DOHH2 (cell line): ENCODE measurements around the gene CLIC4.

Experiments used
- H3F3A ChIP-seq: fragments of 200-600 bp; sonication (generic), shearing (Covaris generic); 2 replicates; pipeline ENCODE4 v1.6.0; 2016; ENCODE audit warnings: antibody characterized with exemption, mild to moderate bottlenecking; ENCODE audit not compliant: control insufficient read depth, insufficient read depth
- H3K27ac ChIP-seq: fragments of 200-600 bp; sonication (generic); 2 replicates; pipeline ENCODE4 v1.5.1; 2014; ENCODE audit warnings: low read depth, mild to moderate bottlenecking, low read length, moderate library complexity
- H3K27me3 ChIP-seq: fragments of 200-600 bp; sonication (generic); 2 replicates; pipeline ENCODE4 v1.6.1; 2014; ENCODE audit warnings: mild to moderate bottlenecking, low read length, mixed read lengths; ENCODE audit not compliant: control insufficient read depth
- H3K36me3 ChIP-seq: fragments of 200-600 bp; sonication (generic); 2 replicates; pipeline ENCODE4 v1.6.1; 2014; ENCODE audit warnings: mild to moderate bottlenecking, low read length, moderate library complexity, mixed read lengths; ENCODE audit not compliant: control insufficient read depth
- H3K4me1 ChIP-seq: fragments of 200-600 bp; sonication (generic); 2 replicates; pipeline ENCODE4 v1.6.1; 2014; ENCODE audit warnings: mild to moderate bottlenecking, low read length, mixed read lengths; ENCODE audit not compliant: control insufficient read depth
- H3K4me2 ChIP-seq: fragments of 200-600 bp; sonication (generic); 2 replicates; pipeline ENCODE4 v1.6.0; 2014; ENCODE audit warnings: mild to moderate bottlenecking, low read length, moderate library complexity
- H3K4me3 ChIP-seq: fragments of 200-600 bp; sonication (generic); 2 replicates; pipeline ENCODE4 v1.5.1; 2014; ENCODE audit warnings: mild to moderate bottlenecking, low read length, mixed read lengths
- H3K79me2 ChIP-seq: fragments of 200-600 bp; sonication (generic); 2 replicates; pipeline ENCODE4 v1.6.1; 2014; ENCODE audit warnings: mild to moderate bottlenecking, low read length, mixed read lengths; ENCODE audit not compliant: control insufficient read depth
- H3K9me2 ChIP-seq: fragments of 200-600 bp; sonication (generic); replicated peaks from 2 replicates; pipeline ENCODE4 v1.6.1; 2014; ENCODE audit warnings: mild to moderate bottlenecking, low read length, mixed read lengths; ENCODE audit not compliant: control insufficient read depth
- H3K9me3 ChIP-seq: fragments of 200-600 bp; sonication (generic); 2 replicates; pipeline ENCODE4 v1.6.1; 2014; ENCODE audit warnings: antibody characterized with exemption, low read length, mixed read lengths; ENCODE audit not compliant: control insufficient read depth, insufficient read depth
- H4K20me1 ChIP-seq: fragments of 200-600 bp; sonication (generic); 2 replicates; pipeline ENCODE4 v1.6.0; 2014; ENCODE audit warnings: low read depth, mild to moderate bottlenecking, antibody characterized with exemption, low read length, moderate library complexity; ENCODE audit not compliant: control insufficient read depth, insufficient read depth
- EZH2phosphoT487 ChIP-seq: fragments of 200-600 bp; sonication (generic); IDR thresholded peaks from 2 replicates; pipeline ENCODE4 v1.6.1; 2017; ENCODE audit warnings: borderline replicate concordance, mild to moderate bottlenecking, antibody characterized with exemption, low read length, moderate library complexity, mixed read lengths
- TF ChIP-seq, protein P1 (sequence below): fragments of 200-600 bp; sonication (generic); IDR thresholded peaks from one replicate; pipeline ENCODE4 v1.5.1; 2014; ENCODE audit warnings: antibody characterized with exemption, mild to moderate bottlenecking, low read depth, low read length; ENCODE audit not compliant: poor library complexity, severe bottlenecking

The CLIC4 gene

DNA sequence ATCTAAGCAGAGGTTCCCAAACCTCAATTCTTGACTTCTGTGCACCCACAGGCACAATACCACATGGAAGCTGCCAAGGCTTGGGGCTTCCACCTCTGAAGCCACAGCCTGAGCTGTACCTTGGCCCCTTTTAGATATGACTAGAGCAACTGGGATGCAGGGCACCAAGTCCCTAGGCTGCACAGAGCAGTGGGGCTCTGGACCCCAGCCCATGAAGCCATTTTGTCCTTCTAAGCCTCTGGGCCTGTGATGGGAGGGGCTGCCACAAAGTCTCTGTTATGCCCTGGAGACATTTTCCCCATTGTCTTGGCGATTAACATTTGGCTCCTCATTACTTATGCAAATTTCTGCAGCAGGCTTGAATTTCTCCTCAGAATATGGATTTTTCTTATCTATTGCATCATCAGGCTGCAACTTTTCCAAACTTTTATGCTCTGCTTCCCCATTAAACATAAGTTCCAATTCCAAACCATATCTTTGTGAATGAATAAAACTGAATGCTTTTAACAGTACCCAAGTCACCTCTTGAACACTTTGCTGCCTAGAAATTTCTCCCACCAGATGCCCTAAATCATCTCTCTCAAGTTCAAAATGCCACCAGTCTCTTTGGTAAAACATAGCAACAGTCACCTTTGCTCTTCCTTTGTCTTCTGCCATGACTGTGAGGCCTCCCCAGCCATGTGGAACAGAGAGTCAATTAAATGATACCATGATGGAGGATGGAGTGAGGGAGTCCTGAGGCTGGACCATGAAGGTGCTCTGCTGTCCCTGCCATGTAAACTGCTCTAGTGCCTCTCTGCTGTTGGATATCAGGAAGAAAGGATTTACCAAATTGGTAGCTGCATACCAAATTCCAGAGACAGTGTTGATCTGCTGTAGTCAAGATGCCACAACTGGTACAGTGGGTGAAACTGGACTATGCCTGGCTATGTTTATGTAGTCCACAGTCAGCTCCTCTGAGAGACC lies 147.2 kb downstream of the CLIC4 start:
- no peaks in the 10 kb centered on the region for H3K36me3 ChIP-seq
- peaks cover 15% of the 10 kb centered on the region; the same call in 1 of the 2 replicates for H3K9me3 ChIP-seq
- no peak overlapping the region for H3K4me2 ChIP-seq
- no peaks in the 10 kb centered on the region for H3F3A ChIP-seq
- H3K79me2 ChIP-seq: no peaks in the 10 kb centered on the region
- no peaks in the 10 kb centered on the region for H3K4me1 ChIP-seq
- no peak overlapping the region for H3K27ac ChIP-seq
- H3K27me3 ChIP-seq: no peaks in the 10 kb centered on the region
- no peak overlapping the region for H3K4me3 ChIP-seq
- TF ChIP-seq EZH2phosphoT487: no peak
- TF ChIP-seq, protein P1, sequence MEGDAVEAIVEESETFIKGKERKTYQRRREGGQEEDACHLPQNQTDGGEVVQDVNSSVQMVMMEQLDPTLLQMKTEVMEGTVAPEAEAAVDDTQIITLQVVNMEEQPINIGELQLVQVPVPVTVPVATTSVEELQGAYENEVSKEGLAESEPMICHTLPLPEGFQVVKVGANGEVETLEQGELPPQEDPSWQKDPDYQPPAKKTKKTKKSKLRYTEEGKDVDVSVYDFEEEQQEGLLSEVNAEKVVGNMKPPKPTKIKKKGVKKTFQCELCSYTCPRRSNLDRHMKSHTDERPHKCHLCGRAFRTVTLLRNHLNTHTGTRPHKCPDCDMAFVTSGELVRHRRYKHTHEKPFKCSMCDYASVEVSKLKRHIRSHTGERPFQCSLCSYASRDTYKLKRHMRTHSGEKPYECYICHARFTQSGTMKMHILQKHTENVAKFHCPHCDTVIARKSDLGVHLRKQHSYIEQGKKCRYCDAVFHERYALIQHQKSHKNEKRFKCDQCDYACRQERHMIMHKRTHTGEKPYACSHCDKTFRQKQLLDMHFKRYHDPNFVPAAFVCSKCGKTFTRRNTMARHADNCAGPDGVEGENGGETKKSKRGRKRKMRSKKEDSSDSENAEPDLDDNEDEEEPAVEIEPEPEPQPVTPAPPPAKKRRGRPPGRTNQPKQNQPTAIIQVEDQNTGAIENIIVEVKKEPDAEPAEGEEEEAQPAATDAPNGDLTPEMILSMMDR: no peak
- H4K20me1 ChIP-seq: no peaks in the 10 kb centered on the region
- no peaks in the 10 kb centered on the region for H3K9me2 ChIP-seq

GRCh38 chr1:24893431-24893830 lies 148.2 kb downstream of the CLIC4 start:
- Histone ChIP-seq H3K9me3 (peaks cover 15% of the 10 kb centered on the region; the same call in 1 of the 2 replicates), H3F3A (no peaks in the 10 kb centered on the region), H3K4me1 (no peaks in the 10 kb centered on the region), H3K79me2 (no peaks in the 10 kb centered on the region), H3K9me2 (no peaks in the 10 kb centered on the region), H3K27ac (no peak overlapping the region), H3K4me3 (no peak overlapping the region), H3K36me3 (no peaks in the 10 kb centered on the region), H3K4me2 (no peak overlapping the region), H3K27me3 (no peaks in the 10 kb centered on the region), H4K20me1 (no peaks in the 10 kb centered on the region)
- TF ChIP-seq EZH2phosphoT487: no peak
- TF ChIP-seq, protein P1: no peak
